HG03139 (cell line): Measurements from ENCODE around the gene CLRN1.
A peak's percentile ranks its signal among the peaks of the same experiment; 100 is the strongest.

Source experiments
- ATAC-seq: cut with Tn5 transposase; IDR thresholded peaks from one replicate; pipeline ENCODE4 v1.9.1; 2021; ENCODE audit not compliant: unreplicated experiment

Gene CLRN1

GRCh38 chr3:150925751-150926201 is 46.8 kb downstream of the CLRN1 start:
- ATAC-seq: peak; percentile 97

GRCh38 chr3:150922611-150923010 is 49.9 kb downstream of the CLRN1 start:
- ATAC-seq: no peak

- ATAC-seq: no peak
These were observed 51.3 kb downstream of the CLRN1 start for GRCh38 chr3:150921209-150921608.

- no peak for ATAC-seq
These were observed 52.3 kb downstream of the CLRN1 start for GRCh38 chr3:150920236-150920635.

GRCh38 chr3:150917951-150918350 is 54.6 kb downstream of the CLRN1 start:
- ATAC-seq: no peak

- ATAC-seq: no peak
These were observed 59.2 kb downstream of the CLRN1 start for GRCh38 chr3:150913133-150913922.

- no peak for ATAC-seq
These were observed 60.0 kb downstream of the CLRN1 start for GRCh38 chr3:150912501-150912900.

GRCh38 chr3:150911771-150912170 is 60.8 kb downstream of the CLRN1 start:
- no peak for ATAC-seq

GRCh38 chr3:150906461-150906860 is 66.1 kb downstream of the CLRN1 start:
- ATAC-seq: no peak

- no peak for ATAC-seq
These were observed 66.8 kb downstream of the CLRN1 start for GRCh38 chr3:150905746-150906145.

GRCh38 chr3:150905339-150905738 is 67.2 kb downstream of the CLRN1 start, which contains the start of gene MINDY4B:
Gene MINDY4B, minus strand, starts transcription at chr3:150905439. Its CDS starts 0 bp downstream, at chr3:150905439.
- ATAC-seq: no peak

- ATAC-seq: no peak
These were observed 69.5 kb downstream of the CLRN1 start for GRCh38 chr3:150902988-150903387.

- no peak for ATAC-seq
These were observed 70.7 kb downstream of the CLRN1 start for GRCh38 chr3:150901793-150902192.

- no peak for ATAC-seq
These were observed 73.4 kb downstream of the CLRN1 start for GRCh38 chr3:150899141-150899540.

- no peak for ATAC-seq
These were observed 74.3 kb downstream of the CLRN1 start for GRCh38 chr3:150898046-150898754.

GRCh38 chr3:150897592-150897991 is 74.9 kb downstream of the CLRN1 start:
- no peak for ATAC-seq

- no peak for ATAC-seq
These were observed 81.7 kb downstream of the CLRN1 start for GRCh38 chr3:150890831-150891230.

GRCh38 chr3:150890295-150890694 is 82.2 kb downstream of the CLRN1 start:
- no peak for ATAC-seq

- no peak for ATAC-seq
These were observed 83.4 kb downstream of the CLRN1 start for GRCh38 chr3:150889106-150889505.

GRCh38 chr3:150887031-150887430 is 85.5 kb downstream of the CLRN1 start:
- ATAC-seq: no peak

- no peak for ATAC-seq
These were observed 87.0 kb downstream of the CLRN1 start for GRCh38 chr3:150885535-150885934.

GRCh38 chr3:150878996-150879575 is 93.4 kb downstream of the CLRN1 start:
- no peak for ATAC-seq
